ENCODE measurements around the gene INSYN2B.

DNA sequence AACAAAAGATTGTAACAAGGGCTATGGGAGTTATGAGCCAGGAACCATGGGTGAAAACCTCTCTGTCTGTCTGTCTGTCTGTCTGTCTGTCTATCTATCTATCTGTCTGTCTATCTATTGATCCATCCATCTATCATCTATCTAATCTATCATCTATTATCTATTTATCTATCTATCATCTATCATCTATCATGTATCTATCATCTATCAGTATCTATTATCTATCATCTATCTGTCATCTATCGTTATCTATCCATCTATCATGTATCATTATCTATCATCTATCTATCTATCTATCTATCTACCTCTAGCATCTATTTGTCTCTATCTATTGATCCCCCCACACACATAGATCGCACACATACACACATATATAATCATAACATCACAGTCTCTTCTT lies 112.9 kb downstream of the INSYN2B start:
- TF ChIP-seq, protein P1, sequence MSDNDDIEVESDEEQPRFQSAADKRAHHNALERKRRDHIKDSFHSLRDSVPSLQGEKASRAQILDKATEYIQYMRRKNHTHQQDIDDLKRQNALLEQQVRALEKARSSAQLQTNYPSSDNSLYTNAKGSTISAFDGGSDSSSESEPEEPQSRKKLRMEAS (CRISPR knock-in tag; IDR thresholded peaks at IDR 0.05), result no peak
- TF ChIP-seq, protein P2, sequence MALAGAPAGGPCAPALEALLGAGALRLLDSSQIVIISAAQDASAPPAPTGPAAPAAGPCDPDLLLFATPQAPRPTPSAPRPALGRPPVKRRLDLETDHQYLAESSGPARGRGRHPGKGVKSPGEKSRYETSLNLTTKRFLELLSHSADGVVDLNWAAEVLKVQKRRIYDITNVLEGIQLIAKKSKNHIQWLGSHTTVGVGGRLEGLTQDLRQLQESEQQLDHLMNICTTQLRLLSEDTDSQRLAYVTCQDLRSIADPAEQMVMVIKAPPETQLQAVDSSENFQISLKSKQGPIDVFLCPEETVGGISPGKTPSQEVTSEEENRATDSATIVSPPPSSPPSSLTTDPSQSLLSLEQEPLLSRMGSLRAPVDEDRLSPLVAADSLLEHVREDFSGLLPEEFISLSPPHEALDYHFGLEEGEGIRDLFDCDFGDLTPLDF (CRISPR knock-in tag; IDR thresholded peaks at IDR 0.05), result no peak
- TF ChIP-seq, protein P3, sequence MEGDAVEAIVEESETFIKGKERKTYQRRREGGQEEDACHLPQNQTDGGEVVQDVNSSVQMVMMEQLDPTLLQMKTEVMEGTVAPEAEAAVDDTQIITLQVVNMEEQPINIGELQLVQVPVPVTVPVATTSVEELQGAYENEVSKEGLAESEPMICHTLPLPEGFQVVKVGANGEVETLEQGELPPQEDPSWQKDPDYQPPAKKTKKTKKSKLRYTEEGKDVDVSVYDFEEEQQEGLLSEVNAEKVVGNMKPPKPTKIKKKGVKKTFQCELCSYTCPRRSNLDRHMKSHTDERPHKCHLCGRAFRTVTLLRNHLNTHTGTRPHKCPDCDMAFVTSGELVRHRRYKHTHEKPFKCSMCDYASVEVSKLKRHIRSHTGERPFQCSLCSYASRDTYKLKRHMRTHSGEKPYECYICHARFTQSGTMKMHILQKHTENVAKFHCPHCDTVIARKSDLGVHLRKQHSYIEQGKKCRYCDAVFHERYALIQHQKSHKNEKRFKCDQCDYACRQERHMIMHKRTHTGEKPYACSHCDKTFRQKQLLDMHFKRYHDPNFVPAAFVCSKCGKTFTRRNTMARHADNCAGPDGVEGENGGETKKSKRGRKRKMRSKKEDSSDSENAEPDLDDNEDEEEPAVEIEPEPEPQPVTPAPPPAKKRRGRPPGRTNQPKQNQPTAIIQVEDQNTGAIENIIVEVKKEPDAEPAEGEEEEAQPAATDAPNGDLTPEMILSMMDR (IDR thresholded peaks at IDR 0.05), result no peak
- TF ChIP-seq KAT7 (CRISPR knock-in tag; IDR thresholded peaks at IDR 0.05; ENCODE audit: borderline replicate concordance) (no peak), NFYB (CRISPR knock-in tag; conservative IDR thresholded peaks at IDR 0.05; ENCODE audit: low read depth) (no peak), SP1 (CRISPR knock-in tag; conservative IDR thresholded peaks at IDR 0.05) (no peak)
- TF ChIP-seq, protein P4, sequence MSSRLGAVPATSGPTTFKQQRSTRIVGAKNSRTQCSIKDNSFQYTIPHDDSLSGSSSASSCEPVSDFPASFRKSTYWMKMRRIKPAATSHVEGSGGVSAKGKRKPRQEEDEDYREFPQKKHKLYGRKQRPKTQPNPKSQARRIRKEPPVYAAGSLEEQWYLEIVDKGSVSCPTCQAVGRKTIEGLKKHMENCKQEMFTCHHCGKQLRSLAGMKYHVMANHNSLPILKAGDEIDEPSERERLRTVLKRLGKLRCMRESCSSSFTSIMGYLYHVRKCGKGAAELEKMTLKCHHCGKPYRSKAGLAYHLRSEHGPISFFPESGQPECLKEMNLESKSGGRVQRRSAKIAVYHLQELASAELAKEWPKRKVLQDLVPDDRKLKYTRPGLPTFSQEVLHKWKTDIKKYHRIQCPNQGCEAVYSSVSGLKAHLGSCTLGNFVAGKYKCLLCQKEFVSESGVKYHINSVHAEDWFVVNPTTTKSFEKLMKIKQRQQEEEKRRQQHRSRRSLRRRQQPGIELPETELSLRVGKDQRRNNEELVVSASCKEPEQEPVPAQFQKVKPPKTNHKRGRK (CRISPR knock-in tag; IDR thresholded peaks at IDR 0.05; ENCODE audit: borderline replicate concordance), result no peak
- TF ChIP-seq, protein P5, sequence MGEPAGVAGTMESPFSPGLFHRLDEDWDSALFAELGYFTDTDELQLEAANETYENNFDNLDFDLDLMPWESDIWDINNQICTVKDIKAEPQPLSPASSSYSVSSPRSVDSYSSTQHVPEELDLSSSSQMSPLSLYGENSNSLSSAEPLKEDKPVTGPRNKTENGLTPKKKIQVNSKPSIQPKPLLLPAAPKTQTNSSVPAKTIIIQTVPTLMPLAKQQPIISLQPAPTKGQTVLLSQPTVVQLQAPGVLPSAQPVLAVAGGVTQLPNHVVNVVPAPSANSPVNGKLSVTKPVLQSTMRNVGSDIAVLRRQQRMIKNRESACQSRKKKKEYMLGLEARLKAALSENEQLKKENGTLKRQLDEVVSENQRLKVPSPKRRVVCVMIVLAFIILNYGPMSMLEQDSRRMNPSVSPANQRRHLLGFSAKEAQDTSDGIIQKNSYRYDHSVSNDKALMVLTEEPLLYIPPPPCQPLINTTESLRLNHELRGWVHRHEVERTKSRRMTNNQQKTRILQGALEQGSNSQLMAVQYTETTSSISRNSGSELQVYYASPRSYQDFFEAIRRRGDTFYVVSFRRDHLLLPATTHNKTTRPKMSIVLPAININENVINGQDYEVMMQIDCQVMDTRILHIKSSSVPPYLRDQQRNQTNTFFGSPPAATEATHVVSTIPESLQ (CRISPR knock-in tag; IDR thresholded peaks at IDR 0.05), result no peak
- TF ChIP-seq, protein P6, sequence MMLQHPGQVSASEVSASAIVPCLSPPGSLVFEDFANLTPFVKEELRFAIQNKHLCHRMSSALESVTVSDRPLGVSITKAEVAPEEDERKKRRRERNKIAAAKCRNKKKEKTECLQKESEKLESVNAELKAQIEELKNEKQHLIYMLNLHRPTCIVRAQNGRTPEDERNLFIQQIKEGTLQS (CRISPR knock-in tag; conservative IDR thresholded peaks at IDR 0.05), result no peak
- TF ChIP-seq, protein P7, sequence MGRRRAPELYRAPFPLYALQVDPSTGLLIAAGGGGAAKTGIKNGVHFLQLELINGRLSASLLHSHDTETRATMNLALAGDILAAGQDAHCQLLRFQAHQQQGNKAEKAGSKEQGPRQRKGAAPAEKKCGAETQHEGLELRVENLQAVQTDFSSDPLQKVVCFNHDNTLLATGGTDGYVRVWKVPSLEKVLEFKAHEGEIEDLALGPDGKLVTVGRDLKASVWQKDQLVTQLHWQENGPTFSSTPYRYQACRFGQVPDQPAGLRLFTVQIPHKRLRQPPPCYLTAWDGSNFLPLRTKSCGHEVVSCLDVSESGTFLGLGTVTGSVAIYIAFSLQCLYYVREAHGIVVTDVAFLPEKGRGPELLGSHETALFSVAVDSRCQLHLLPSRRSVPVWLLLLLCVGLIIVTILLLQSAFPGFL (CRISPR knock-in tag; IDR thresholded peaks at IDR 0.05; ENCODE audit: borderline replicate concordance), result no peak
- TF ChIP-seq, protein P8, sequence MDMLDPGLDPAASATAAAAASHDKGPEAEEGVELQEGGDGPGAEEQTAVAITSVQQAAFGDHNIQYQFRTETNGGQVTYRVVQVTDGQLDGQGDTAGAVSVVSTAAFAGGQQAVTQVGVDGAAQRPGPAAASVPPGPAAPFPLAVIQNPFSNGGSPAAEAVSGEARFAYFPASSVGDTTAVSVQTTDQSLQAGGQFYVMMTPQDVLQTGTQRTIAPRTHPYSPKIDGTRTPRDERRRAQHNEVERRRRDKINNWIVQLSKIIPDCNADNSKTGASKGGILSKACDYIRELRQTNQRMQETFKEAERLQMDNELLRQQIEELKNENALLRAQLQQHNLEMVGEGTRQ (CRISPR knock-in tag; IDR thresholded peaks at IDR 0.05), result no peak
- TF ChIP-seq, protein P9, sequence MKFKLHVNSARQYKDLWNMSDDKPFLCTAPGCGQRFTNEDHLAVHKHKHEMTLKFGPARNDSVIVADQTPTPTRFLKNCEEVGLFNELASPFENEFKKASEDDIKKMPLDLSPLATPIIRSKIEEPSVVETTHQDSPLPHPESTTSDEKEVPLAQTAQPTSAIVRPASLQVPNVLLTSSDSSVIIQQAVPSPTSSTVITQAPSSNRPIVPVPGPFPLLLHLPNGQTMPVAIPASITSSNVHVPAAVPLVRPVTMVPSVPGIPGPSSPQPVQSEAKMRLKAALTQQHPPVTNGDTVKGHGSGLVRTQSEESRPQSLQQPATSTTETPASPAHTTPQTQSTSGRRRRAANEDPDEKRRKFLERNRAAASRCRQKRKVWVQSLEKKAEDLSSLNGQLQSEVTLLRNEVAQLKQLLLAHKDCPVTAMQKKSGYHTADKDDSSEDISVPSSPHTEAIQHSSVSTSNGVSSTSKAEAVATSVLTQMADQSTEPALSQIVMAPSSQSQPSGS (CRISPR knock-in tag; IDR thresholded peaks at IDR 0.05; ENCODE audit: borderline replicate concordance, low read depth), result no peak
- TF ChIP-seq, protein P10, sequence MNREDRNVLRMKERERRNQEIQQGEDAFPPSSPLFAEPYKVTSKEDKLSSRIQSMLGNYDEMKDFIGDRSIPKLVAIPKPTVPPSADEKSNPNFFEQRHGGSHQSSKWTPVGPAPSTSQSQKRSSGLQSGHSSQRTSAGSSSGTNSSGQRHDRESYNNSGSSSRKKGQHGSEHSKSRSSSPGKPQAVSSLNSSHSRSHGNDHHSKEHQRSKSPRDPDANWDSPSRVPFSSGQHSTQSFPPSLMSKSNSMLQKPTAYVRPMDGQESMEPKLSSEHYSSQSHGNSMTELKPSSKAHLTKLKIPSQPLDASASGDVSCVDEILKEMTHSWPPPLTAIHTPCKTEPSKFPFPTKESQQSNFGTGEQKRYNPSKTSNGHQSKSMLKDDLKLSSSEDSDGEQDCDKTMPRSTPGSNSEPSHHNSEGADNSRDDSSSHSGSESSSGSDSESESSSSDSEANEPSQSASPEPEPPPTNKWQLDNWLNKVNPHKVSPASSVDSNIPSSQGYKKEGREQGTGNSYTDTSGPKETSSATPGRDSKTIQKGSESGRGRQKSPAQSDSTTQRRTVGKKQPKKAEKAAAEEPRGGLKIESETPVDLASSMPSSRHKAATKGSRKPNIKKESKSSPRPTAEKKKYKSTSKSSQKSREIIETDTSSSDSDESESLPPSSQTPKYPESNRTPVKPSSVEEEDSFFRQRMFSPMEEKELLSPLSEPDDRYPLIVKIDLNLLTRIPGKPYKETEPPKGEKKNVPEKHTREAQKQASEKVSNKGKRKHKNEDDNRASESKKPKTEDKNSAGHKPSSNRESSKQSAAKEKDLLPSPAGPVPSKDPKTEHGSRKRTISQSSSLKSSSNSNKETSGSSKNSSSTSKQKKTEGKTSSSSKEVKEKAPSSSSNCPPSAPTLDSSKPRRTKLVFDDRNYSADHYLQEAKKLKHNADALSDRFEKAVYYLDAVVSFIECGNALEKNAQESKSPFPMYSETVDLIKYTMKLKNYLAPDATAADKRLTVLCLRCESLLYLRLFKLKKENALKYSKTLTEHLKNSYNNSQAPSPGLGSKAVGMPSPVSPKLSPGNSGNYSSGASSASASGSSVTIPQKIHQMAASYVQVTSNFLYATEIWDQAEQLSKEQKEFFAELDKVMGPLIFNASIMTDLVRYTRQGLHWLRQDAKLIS (CRISPR knock-in tag; IDR thresholded peaks at IDR 0.05; ENCODE audit: borderline replicate concordance), result no peak

Measured in WTC11 (cell line).